H1 (cell line): ENCODE measurements around the gene PTCH1. TPM values are rescaled to one million over a fixed set of nuclear protein-coding genes. Genes with fewer than 3 reads are reported as not detected.

Experiments used
- CTCF ChIA-PET: fragments of 300-600 bp; sonication (Branson Sonifier 250); formaldehyde crosslinking; loops from one replicate; lab custom pipeline; 2021; ENCODE audit not compliant: partially characterized antibody; lab: Charles Lee
- POLR2A ChIA-PET: fragments of 300-600 bp; sonication (Branson Sonifier 250); formaldehyde crosslinking; loops from one replicate; lab custom pipeline; 2021; ENCODE audit warnings: inconsistent platforms; ENCODE audit not compliant: partially characterized antibody; lab: Charles Lee
- DNase-seq, 2 experiments: peaks; one replicate each; pipeline versions ENCODE4 v3.0.0 to v3.0.0-alpha.2; 2010 to 2022; ENCODE audit warnings: low spot score in 2 of 2, low read depth in 1 of 2, mixed read lengths in 1 of 2
- FAIRE-seq: peaks from 2 replicates; lab custom pipeline; 2011; peaks lifted over from hg19 to GRCh38; lab: Jason Lieb, UNC
- H2AFZ ChIP-seq: 2 replicates; pipeline ENCODE4 v1.8.1; 2012; ENCODE audit warnings: low read length, inconsistent platforms
- H2AK5ac ChIP-seq: 2 replicates; pipeline ENCODE4 v1.6.1; 2013; ENCODE audit warnings: low read depth, low read length
- H2BK120ac ChIP-seq: replicated peaks from 2 replicates; pipeline ENCODE3; 2013; ENCODE audit warnings: low read depth, low read length, inconsistent platforms
- H2BK12ac ChIP-seq: 2 replicates; pipeline ENCODE4 v1.6.1; 2013; ENCODE audit warnings: low read depth, low read length
- H2BK15ac ChIP-seq: 2 replicates; pipeline ENCODE4 v1.6.1; 2013; ENCODE audit warnings: low read length
- H2BK20ac ChIP-seq: 2 replicates; pipeline ENCODE4 v1.6.1; 2013; ENCODE audit warnings: low read length
- H2BK5ac ChIP-seq: 2 replicates; pipeline ENCODE4 v1.6.1; 2013; ENCODE audit warnings: low read depth, low read length
- H3K14ac ChIP-seq: 2 replicates; pipeline ENCODE4 v1.6.1; 2013; ENCODE audit warnings: inconsistent platforms; ENCODE audit not compliant: insufficient read length
- H3K18ac ChIP-seq: 2 replicates; pipeline ENCODE4 v1.6.1; 2013; ENCODE audit warnings: low read length; ENCODE audit errors: extremely low read depth
- H3K23ac ChIP-seq: 2 replicates; pipeline ENCODE4 v1.6.1; 2013; ENCODE audit warnings: inconsistent platforms; ENCODE audit not compliant: insufficient read length
- H3K23me2 ChIP-seq: 2 replicates; pipeline ENCODE4 v1.6.1; 2013; ENCODE audit warnings: low read depth, low read length
- H3K27ac ChIP-seq: 2 replicates; pipeline ENCODE4 v1.6.1; 2011; ENCODE audit warnings: low read depth, low read length, inconsistent platforms
- H3K27me3 ChIP-seq, 4 experiments: replicated peaks in 1 of 4; 1 replicate in 1 of 4; 2 replicates in 3 of 4; pipeline versions ENCODE4 v1.6.1 to v1.8.1; 2011 to 2013; ENCODE audit warnings: low read length in 3 of 4, mild to moderate bottlenecking in 3 of 4, inconsistent platforms in 2 of 4, mixed read lengths in 2 of 4, moderate library complexity in 1 of 4; ENCODE audit not compliant: control insufficient read depth in 3 of 4, insufficient read depth in 3 of 4; ENCODE audit errors: extremely low read depth in 1 of 4
- H3K36me3 ChIP-seq, 4 experiments: 2 replicates each; pipeline versions ENCODE4 v1.6.1 to v1.8.1; 2011 to 2013; ENCODE audit warnings: mild to moderate bottlenecking in 4 of 4, low read length in 3 of 4, moderate library complexity in 2 of 4, control low read depth in 1 of 4, inconsistent platforms in 1 of 4; ENCODE audit not compliant: insufficient read depth in 4 of 4, control insufficient read depth in 2 of 4
- H3K4ac ChIP-seq: replicated peaks from 2 replicates; pipeline ENCODE3; 2013; ENCODE audit warnings: low read length, low read depth, mixed read lengths, inconsistent platforms; ENCODE audit not compliant: insufficient read length
- H3K4me1 ChIP-seq, 4 experiments: replicated peaks in 1 of 4; 1 replicate in 1 of 4; 2 replicates in 3 of 4; pipeline versions ENCODE4 v1.6.1 to v1.8.1; 2011 to 2013; ENCODE audit warnings: low read length in 3 of 4, inconsistent platforms in 2 of 4, mixed read lengths in 1 of 4; ENCODE audit not compliant: insufficient read depth in 4 of 4, control insufficient read depth in 3 of 4
- H3K4me2 ChIP-seq, 2 experiments: 2 replicates each; pipeline versions ENCODE4 v1.6.1 to v1.8.1; 2011 to 2013; ENCODE audit warnings: low read depth in 2 of 2, low read length in 2 of 2, control low read depth in 1 of 2, inconsistent platforms in 1 of 2, mild to moderate bottlenecking in 1 of 2; ENCODE audit not compliant: insufficient read depth in 1 of 2
- H3K4me3 ChIP-seq, 4 experiments: fragments of 200-600, 300-600 bp in 1 of 4; sonication (generic), shearing (Covaris generic), sonication (Bioruptor Twin) in 1 of 4; 2 replicates each; pipeline versions ENCODE4 v1.5.1 to v1.8.1; 2011 to 2016; ENCODE audit warnings: low read length in 4 of 4, low read depth in 3 of 4, control low read depth in 2 of 4, inconsistent platforms in 2 of 4, mild to moderate bottlenecking in 2 of 4, mixed read lengths in 1 of 4, moderate library complexity in 1 of 4; ENCODE audit not compliant: insufficient read depth in 2 of 4; ENCODE audit errors: extremely low read depth in 1 of 4
- H3K56ac ChIP-seq: replicated peaks from 2 replicates; pipeline ENCODE3; 2013; ENCODE audit warnings: low read depth, mild to moderate bottlenecking, mixed read lengths, low read length, inconsistent platforms; ENCODE audit not compliant: insufficient read length
- H3K79me1 ChIP-seq: 2 replicates; pipeline ENCODE4 v1.6.1; 2013; ENCODE audit warnings: low read depth, low read length, control low read depth
- H3K79me2 ChIP-seq, 2 experiments: 2 replicates each; pipeline versions ENCODE4 v1.6.1 to v1.8.1; 2012 to 2013; ENCODE audit warnings: low read length in 2 of 2, mild to moderate bottlenecking in 2 of 2, inconsistent platforms in 1 of 2; ENCODE audit not compliant: insufficient read depth in 2 of 2, control insufficient read depth in 1 of 2
- H3K9ac ChIP-seq, 4 experiments: replicated peaks in 1 of 4; 1 replicate in 1 of 4; 2 replicates in 3 of 4; pipeline versions ENCODE4 v1.6.1 to v1.8.1; 2011 to 2013; ENCODE audit warnings: low read depth in 3 of 4, low read length in 3 of 4, control low read depth in 2 of 4, mild to moderate bottlenecking in 2 of 4, moderate library complexity in 2 of 4, inconsistent platforms in 1 of 4; ENCODE audit errors: extremely low read depth in 1 of 4
- H3K9me3 ChIP-seq, 2 experiments: 2 replicates each; pipeline versions ENCODE4 v1.6.1 to v1.8.1; 2012 to 2013; ENCODE audit warnings: mild to moderate bottlenecking in 2 of 2, moderate library complexity in 2 of 2, control low read depth in 1 of 2, inconsistent platforms in 1 of 2, low read depth in 1 of 2, low read length in 1 of 2, mixed read lengths in 1 of 2; ENCODE audit not compliant: insufficient read depth in 2 of 2
- H4K20me1 ChIP-seq, 2 experiments: replicated peaks in 1 of 2; 2 replicates each; pipeline versions ENCODE3 to v1.8.1; 2011 to 2013; ENCODE audit warnings: inconsistent platforms in 2 of 2, low read length in 2 of 2, mild to moderate bottlenecking in 1 of 2; ENCODE audit not compliant: insufficient read depth in 2 of 2, control insufficient read depth in 1 of 2
- H4K5ac ChIP-seq: 2 replicates; pipeline ENCODE4 v1.6.1; 2013; ENCODE audit warnings: low read length, low read depth, mixed read lengths, inconsistent platforms; ENCODE audit not compliant: insufficient read length
- H4K8ac ChIP-seq: 2 replicates; pipeline ENCODE4 v1.8.0; 2013; ENCODE audit warnings: mild to moderate bottlenecking, moderate library complexity, low read length, inconsistent platforms; ENCODE audit not compliant: insufficient read depth; ENCODE audit errors: extremely low read depth
- H4K91ac ChIP-seq: replicated peaks from 2 replicates; pipeline ENCODE3; 2013; ENCODE audit warnings: low read length, mixed read lengths, inconsistent platforms; ENCODE audit not compliant: insufficient read length
- ATF2 ChIP-seq: IDR thresholded peaks from 2 replicates; pipeline ENCODE4 v1.6.1; 2012; ENCODE audit warnings: low read length, inconsistent platforms
- CBX8 ChIP-seq: fragments of 300-800, 300-1000 bp; sonication (generic); IDR thresholded peaks from 2 replicates; pipeline ENCODE4 v1.7.1; 2016; ENCODE audit warnings: low read depth, low read length, borderline replicate concordance
- HDAC6 ChIP-seq: IDR thresholded peaks from one replicate; pipeline ENCODE4 v1.7.1; 2012; ENCODE audit warnings: low read depth, mild to moderate bottlenecking, inconsistent platforms, low read length, moderate library complexity
- KDM5A ChIP-seq: fragments of 200-600 bp; IDR thresholded peaks from 2 replicates; pipeline ENCODE4 v1.7.1; 2012; ENCODE audit warnings: mild to moderate bottlenecking, low read length, inconsistent platforms, mixed read lengths
- MAFK ChIP-seq: IDR thresholded peaks from 2 replicates; pipeline ENCODE4 v1.6.1; 2012; ENCODE audit warnings: low read depth, mild to moderate bottlenecking, improper control_type of control experiment, low read length
- POU5F1 ChIP-seq: IDR thresholded peaks from 2 replicates; pipeline ENCODE4 v1.6.1; 2011; ENCODE audit warnings: low read depth, mild to moderate bottlenecking, low read length, moderate library complexity
- RAD21 ChIP-seq, 2 experiments: IDR thresholded peaks in 1 of 2; conservative IDR thresholded peaks in 1 of 2; 2 replicates each; pipeline ENCODE4 v1.6.1; 2011; ENCODE audit warnings: low read depth in 2 of 2, low read length in 2 of 2, improper control_type of control experiment in 1 of 2, inconsistent platforms in 1 of 2, mild to moderate bottlenecking in 1 of 2, moderate library complexity in 1 of 2
- SIN3A ChIP-seq, 2 experiments: IDR thresholded peaks in 1 of 2; conservative IDR thresholded peaks in 1 of 2; 2 replicates each; pipeline ENCODE4 v1.6.1; 2011 to 2012; ENCODE audit warnings: low read length in 2 of 2, improper control_type of control experiment in 1 of 2, low read depth in 1 of 2, mild to moderate bottlenecking in 1 of 2
- SIRT6 ChIP-seq: IDR thresholded peaks from one replicate; pipeline ENCODE4 v1.7.1; 2012; ENCODE audit warnings: low read length, inconsistent platforms
- SUZ12 ChIP-seq: fragments of 200-600 bp; sonication (generic); IDR thresholded peaks from 2 replicates; pipeline ENCODE4 v1.6.1; 2012; ENCODE audit warnings: mild to moderate bottlenecking, inconsistent platforms, low read length, moderate library complexity, mixed read lengths
- TBP ChIP-seq: IDR thresholded peaks from 2 replicates; pipeline ENCODE4 v1.6.1; 2011; ENCODE audit warnings: low read depth, low read length, improper control_type of control experiment
- TEAD4 ChIP-seq: IDR thresholded peaks from 2 replicates; pipeline ENCODE4 v1.6.1; 2012; ENCODE audit warnings: low read depth, low read length, inconsistent platforms, mixed read lengths
- WGBS, 2 experiments: shearing (Covaris generic) in 1 of 2; methylation state at CpG; one replicate each; pipeline versions ENCODE4 v1.1.6 to v1.1.7; 2013 to 2015; ENCODE audit warnings: low lambda C conversion rate in 2 of 2, mixed read lengths in 2 of 2, inconsistent platforms in 1 of 2, low coverage in 1 of 2, missing lambda C conversion rate in 1 of 2; ENCODE audit not compliant: insufficient replicate concordance in 2 of 2, insufficient coverage in 1 of 2, insufficient read length in 1 of 2; ENCODE audit errors: extremely low coverage in 1 of 2, missing lambda C conversion rate in 1 of 2; 5-methylcytosine and 5-hydroxymethylcytosine counted together
- polyA plus RNA-seq, 7 experiments: library from polyadenylated mRNA; depleted of rRNA in 3 of 7; stranded (reverse) in 5 of 7; unstranded in 2 of 7; fragments of >200 nt in 5 of 7; fragments of 200-250 nt in 2 of 7; gene quantifications; 1 replicate in 5 of 7; 2 replicates in 1 of 7; 4 replicates in 1 of 7; pipeline versions ENCODE4 v1.2.1 to v1.2.3, GENCODE V29; 2011 to 2013; ENCODE audit warnings: missing spikeins in 2 of 7, mixed read lengths in 2 of 7
- total RNA-seq: library from RNA; stranded (reverse); fragmentation: NEBNext Ultra II Directional; extraction: Animal tissue kit (Norgen Biotek cat#: 25700); gene quantifications from 2 replicates; pipeline ENCODE4 v1.2.1, GENCODE V29; 2021

PTCH1 gene
- total and polyA plus RNA-seq, 2 of the 8 experiments (the other 6 are each of a cell fraction or from before 2014, with no cell fraction given) = 6.4 to 34.1 TPM

DNA sequence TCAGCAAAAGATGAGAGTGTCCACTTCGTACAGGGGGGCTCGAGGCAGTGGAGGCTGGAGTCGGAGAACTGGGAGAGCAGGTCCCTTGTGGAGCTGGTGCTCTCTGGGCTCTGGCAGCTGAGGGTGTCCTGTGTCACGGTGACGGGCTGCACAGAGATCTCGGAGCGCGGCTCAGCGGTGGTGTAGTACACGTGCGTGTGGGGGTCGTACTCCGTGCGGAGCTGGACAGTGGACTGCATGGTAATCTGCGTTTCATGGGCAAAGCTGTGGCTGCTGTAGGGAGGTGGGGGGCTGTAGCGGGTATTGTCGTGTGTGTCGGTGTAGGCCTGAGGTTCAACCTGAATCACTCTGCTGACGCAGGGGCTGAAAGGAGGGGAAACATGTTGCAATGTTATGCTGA is 48.0 kb downstream of the PTCH1 start:
- no peaks in the 10 kb centered on the region for H3K27me3 ChIP-seq
- H3K14ac ChIP-seq = no peak overlapping the region
- peaks cover 0 to under 1% (median 0%) of the 10 kb centered on the region in 4 experiments; a peak in 1 of 7 replicates for H3K4me1 ChIP-seq
- WGBS, 2 experiments = 97% methylated on average over 19 of the region's 19 CpGs; no CpG with 5 or more reads in 1 of the 2 experiments
- POLR2A ChIA-PET = no interaction called here
- no peak overlapping the region for H2BK12ac ChIP-seq
- H3K56ac ChIP-seq = no peak overlapping the region
- H2BK15ac ChIP-seq = no peak overlapping the region
- H3K18ac ChIP-seq = no peak overlapping the region
- no peak overlapping the region for H2AFZ ChIP-seq
- CTCF ChIA-PET = no interaction called here
- FAIRE-seq (no peak), DNase-seq (no peak)
- H3K9ac ChIP-seq = no peak overlapping the region
- no peak overlapping the region for H3K4ac ChIP-seq
- H4K8ac ChIP-seq = peak overlapping the region; percentile 69
- no peaks in the 10 kb centered on the region for H3K9me3 ChIP-seq
- no peak overlapping the region for H4K5ac ChIP-seq
- H3K4me3 ChIP-seq = no peak overlapping the region
- H4K91ac ChIP-seq = no peak overlapping the region
- no peaks in the 10 kb centered on the region for H3K79me2 ChIP-seq
- no peaks in the 10 kb centered on the region for H3K79me1 ChIP-seq
- no peak overlapping the region for H2AK5ac ChIP-seq
- H2BK5ac ChIP-seq = no peak overlapping the region
- H3K36me3 ChIP-seq = peaks cover 7 to 75% (median 27%) of the 10 kb centered on the region in 4 experiments; a peak in 7 of 8 replicates
- H3K23me2 ChIP-seq = no peaks in the 10 kb centered on the region
- no peak overlapping the region for H3K23ac ChIP-seq
- no peak overlapping the region for H3K27ac ChIP-seq
- no peak overlapping the region for H2BK20ac ChIP-seq
- peaks cover 0 to 4% of the 10 kb centered on the region in 2 experiments for H4K20me1 ChIP-seq
- no peak overlapping the region for H3K4me2 ChIP-seq
- no peak overlapping the region for H2BK120ac ChIP-seq
- TF ChIP-seq TBP (no peak), TEAD4 (no peak), SIRT6 (no peak), POU5F1 (no peak), CBX8 (no peak), SUZ12 (no peak), HDAC6 (no peak), ATF2 (no peak), RAD21 (IDR thresholded peaks at IDR 0.05 in 1 of 2, conservative IDR thresholded peaks at IDR 0.05 in 1 of 2; ENCODE audit: low read depth in 2 of 2, low read length in 2 of 2) (no peak), SIN3A (conservative IDR thresholded peaks at IDR 0.05 in 1 of 2, IDR thresholded peaks at IDR 0.05 in 1 of 2; ENCODE audit: low read depth in 1 of 2, low read length in 2 of 2) (no peak), MAFK (no peak), KDM5A (no peak)
